ENCODE results near the gene PLCB1.
"Not testable (repeated sequence)": the region's sequence is repeated elsewhere in the genome, so short reads cannot be mapped to it uniquely, and the experiment has no call there.

The PLCB1 gene

GRCh38 chr20:8156235-8157079, 24.4 kb downstream of the PLCB1 start:
- no peak for DNase-seq (ENCODE audit: low spot score)

GRCh38 chr20:8159217-8159616, 27.2 kb downstream of the PLCB1 start:
- not testable (repeated sequence) for DNase-seq (ENCODE audit: low spot score)

- no peak for DNase-seq (ENCODE audit: low spot score)
These were observed 29.4 kb downstream of the PLCB1 start for GRCh38 chr20:8161264-8162071.

- no peak for DNase-seq (ENCODE audit: low spot score)
These were observed 30.5 kb downstream of the PLCB1 start for GRCh38 chr20:8162610-8163009.

- DNase-seq (ENCODE audit: low spot score) = no peak
These were observed 31.5 kb downstream of the PLCB1 start for GRCh38 chr20:8163543-8163942.

GRCh38 chr20:8166730-8167129, 34.7 kb downstream of the PLCB1 start:
- DNase-seq (ENCODE audit: low spot score) = no peak

GRCh38 chr20:8168785-8169288, 36.8 kb downstream of the PLCB1 start:
- no peak for DNase-seq (ENCODE audit: low spot score)

- no peak for DNase-seq (ENCODE audit: low spot score)
These were observed 38.9 kb downstream of the PLCB1 start for GRCh38 chr20:8170921-8171320.

GRCh38 chr20:8172191-8172590, 40.1 kb downstream of the PLCB1 start:
- DNase-seq (ENCODE audit: low spot score) = no peak

DNA sequence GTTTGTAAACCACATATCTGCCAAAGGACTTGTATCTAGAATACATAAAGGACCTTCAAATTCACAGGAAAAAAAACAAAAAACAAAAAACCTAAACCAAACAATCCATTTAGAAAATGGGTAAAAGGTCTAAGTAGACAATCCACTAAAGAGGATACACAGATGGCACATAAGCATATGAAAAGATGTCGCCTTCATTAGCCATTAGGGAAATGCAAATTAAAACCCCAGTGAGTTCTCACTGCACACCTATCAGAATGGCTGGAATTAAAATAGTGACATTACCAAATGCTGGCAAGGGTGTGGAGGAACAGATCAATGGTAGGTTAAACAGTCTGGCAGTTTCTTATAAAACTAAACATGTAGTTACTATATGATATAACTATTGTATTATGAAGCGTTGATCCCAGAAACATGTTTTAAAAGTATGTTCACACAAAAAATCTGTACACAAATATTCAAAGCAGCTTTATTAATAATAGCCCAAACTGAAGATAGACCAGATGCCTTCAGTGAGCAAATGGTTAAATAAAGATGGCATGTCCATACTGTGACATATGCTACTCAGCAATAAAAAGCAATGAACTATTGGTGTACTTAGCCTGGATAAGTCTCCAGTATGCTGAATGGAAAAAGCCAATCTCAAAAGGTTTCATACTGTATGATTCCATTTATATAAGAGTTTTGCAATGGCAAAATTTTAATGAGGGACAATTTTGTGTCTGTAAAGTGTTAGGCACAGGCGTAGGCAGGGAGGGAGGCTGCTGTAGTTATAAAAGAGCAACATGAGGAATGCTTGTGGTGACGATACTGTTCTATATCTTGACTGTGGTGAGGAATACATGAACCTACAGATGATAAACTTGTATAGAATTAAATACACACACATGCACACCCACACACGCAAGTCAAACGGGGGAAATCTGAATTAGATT, 43.9 kb downstream of the PLCB1 start:
- no peak for DNase-seq (ENCODE audit: low spot score)

DNA sequence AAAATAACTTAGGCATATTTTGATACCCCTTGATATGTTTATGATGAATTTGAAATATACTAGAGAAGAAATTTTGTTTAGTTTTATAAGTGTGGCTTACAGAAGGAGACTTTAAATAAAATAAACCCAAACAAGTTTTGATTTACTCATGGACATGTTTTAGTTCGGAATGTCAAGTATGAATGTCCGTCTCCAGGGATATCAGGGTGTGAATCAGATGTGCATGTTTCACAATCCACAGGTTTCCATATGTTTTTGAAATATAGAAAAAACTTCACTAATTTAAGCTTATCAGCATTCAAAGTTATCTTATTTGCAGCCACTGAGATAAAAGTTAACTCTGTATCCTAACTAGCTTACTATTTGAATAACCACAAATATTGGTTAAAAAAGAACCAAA, 51.5 kb downstream of the PLCB1 start:
- DNase-seq (ENCODE audit: low spot score) = no peak

DNA sequence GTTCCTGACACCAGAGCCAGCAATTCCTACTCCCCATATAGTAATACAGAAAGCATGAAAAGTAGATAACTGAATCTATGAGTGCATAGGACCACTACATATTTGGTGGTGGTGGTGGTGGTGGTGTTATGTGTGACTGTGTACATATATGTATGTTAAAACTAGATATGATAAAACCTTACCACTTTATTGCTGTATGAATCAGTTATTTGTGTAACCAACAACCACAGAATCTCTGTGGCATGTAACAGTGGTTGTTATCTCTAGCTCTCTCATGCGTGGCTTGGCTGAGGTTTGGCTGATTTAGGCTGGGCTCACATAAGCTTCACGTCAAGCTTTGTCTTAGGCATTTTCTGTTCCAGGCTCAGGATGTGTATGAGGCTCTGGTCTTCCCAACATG, 55.7 kb downstream of the PLCB1 start:
- DNase-seq (ENCODE audit: low spot score) = no peak

GRCh38 chr20:8190043-8190880, 58.2 kb downstream of the PLCB1 start:
- DNase-seq (ENCODE audit: low spot score) = no peak

DNA sequence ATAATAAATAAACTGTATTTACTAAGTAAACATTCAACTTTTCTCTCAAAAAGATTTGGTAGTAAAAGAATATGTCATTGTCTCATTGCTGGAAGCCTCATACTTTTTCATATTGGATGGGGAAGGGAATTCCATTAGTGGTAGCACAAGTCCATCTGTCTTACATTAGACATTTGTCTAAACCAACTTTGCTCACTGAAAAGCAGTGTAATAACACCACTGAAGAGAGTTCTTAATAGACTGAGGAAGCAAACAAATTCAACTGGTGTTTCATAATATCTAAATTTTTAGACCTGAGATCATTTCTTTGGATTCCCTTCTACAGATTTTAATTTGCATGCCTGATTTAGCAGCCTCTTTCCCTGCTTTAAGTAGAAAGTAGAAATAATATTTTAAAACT, 62.7 kb downstream of the PLCB1 start:
- no peak for DNase-seq (ENCODE audit: low spot score)

- DNase-seq (ENCODE audit: low spot score) = no peak
These were observed 64.0 kb downstream of the PLCB1 start for GRCh38 chr20:8196096-8196495.

DNA sequence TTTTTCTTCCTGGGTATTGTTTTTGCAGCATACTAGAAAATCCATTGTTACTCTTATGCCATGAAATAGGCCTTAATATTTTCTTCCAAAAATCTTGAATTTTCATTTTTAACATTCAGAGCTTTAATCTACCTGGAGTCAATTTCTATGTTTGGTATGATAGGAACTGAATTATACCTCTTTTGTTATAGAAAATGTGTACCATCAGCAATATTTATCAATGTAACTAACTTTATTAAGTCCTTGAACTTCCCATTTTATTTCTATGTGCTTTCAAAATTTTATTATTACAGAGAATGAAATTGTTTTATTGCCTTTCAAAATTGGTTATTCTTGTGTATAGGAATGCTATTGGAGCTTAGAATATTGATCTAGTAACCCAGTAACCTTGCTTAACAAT, 68.2 kb downstream of the PLCB1 start:
- no peak for DNase-seq (ENCODE audit: low spot score)

GRCh38 chr20:8203366-8203765, 71.3 kb downstream of the PLCB1 start:
- DNase-seq (ENCODE audit: low spot score) = no peak

GRCh38 chr20:8205996-8206395, 73.9 kb downstream of the PLCB1 start:
- DNase-seq (ENCODE audit: low spot score) = no peak

DNA sequence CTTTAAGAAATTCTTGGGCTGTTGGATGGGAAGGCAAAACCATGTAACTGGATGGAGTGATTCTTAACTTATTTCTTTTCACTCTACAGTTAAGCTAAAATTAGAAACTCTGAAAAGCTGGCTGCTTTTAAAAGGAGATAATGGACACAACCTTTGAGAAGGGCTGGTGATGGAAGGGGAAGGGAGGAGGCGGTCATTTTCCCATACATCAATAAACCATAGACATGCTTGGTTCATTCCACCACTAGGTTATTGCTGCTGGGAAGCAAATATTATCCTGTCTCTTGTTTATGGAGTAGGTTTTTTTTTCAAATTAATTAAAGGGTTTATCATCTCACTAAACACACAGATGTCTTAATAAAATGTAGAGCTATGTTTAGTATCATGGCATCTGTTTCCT, 76.2 kb downstream of the PLCB1 start:
- DNase-seq (ENCODE audit: low spot score) = no peak

DNA sequence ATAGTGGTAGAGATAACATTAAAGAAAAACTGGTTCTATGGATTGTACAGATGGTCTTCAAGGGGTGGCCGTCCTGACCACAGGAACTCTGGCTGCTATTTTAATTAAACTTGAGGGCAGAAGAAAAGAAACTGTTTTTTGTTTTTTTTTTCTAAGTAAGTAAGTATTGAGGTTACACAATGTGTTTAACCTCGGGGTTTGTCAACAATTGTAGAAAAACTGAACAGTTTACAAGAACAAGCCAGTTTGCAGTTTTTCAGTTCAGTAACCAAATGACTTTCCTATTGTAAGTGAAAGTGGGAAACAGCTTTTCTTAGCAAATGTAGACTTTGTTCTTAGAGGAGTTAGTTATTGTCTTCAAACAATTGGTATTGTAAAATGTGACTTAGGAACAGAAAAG, 77.0 kb downstream of the PLCB1 start:
- DNase-seq (ENCODE audit: low spot score) = no peak

GRCh38 chr20:8210749-8211148, 78.7 kb downstream of the PLCB1 start:
- no peak for DNase-seq (ENCODE audit: low spot score)
